Embryonic facial prominence (tissue), 1 donor: ENCODE measurements around the gene OR2Z1.

Experiments used
- DNase-seq: peaks from one replicate; pipeline ENCODE4 v3.0.0-alpha.2; 2016; ENCODE audit errors: extremely low spot score

The OR2Z1 gene

GRCh38 chr19:8721334-8721733 is at the start of gene OR2Z1:
TSS of gene OR2Z1 (plus strand) at chr19:8721634. CDS start at chr19:8731029, 9,395 bp downstream.
- DNase-seq = no peak

- DNase-seq = no peak
Observed at GRCh38 chr19:8673276-8673891, 48.0 kb upstream of the OR2Z1 start.

- no peak for DNase-seq
Observed at GRCh38 chr19:8675066-8675465, 46.4 kb upstream of the OR2Z1 start.

- no peak for DNase-seq
Observed at GRCh38 chr19:8678244-8678807, 43.1 kb upstream of the OR2Z1 start.

- no peak for DNase-seq
Observed at GRCh38 chr19:8680676-8681344, 40.6 kb upstream of the OR2Z1 start.

- DNase-seq = no peak
Observed at GRCh38 chr19:8681345-8682029, 39.9 kb upstream of the OR2Z1 start.

GRCh38 chr19:8682472-8682871 is 39.0 kb upstream of the OR2Z1 start:
- DNase-seq = no peak

- DNase-seq = no peak
Observed at GRCh38 chr19:8682931-8683330, 38.5 kb upstream of the OR2Z1 start.

GRCh38 chr19:8684001-8684902 is 37.2 kb upstream of the OR2Z1 start:
- DNase-seq = no peak

GRCh38 chr19:8686549-8686948 is 34.9 kb upstream of the OR2Z1 start:
- DNase-seq = no peak

GRCh38 chr19:8688930-8689329 is 32.5 kb upstream of the OR2Z1 start:
- no peak for DNase-seq

- DNase-seq = no peak
Observed at GRCh38 chr19:8690753-8691539, 30.5 kb upstream of the OR2Z1 start.

- DNase-seq = no peak
Observed at GRCh38 chr19:8695501-8695900, 25.9 kb upstream of the OR2Z1 start.

GRCh38 chr19:8695911-8696310 is 25.5 kb upstream of the OR2Z1 start:
- DNase-seq = no peak

- no peak for DNase-seq
Observed at GRCh38 chr19:8696993-8697392, 24.4 kb upstream of the OR2Z1 start.

- DNase-seq = no peak
Observed at GRCh38 chr19:8697671-8698432, 23.6 kb upstream of the OR2Z1 start.

- DNase-seq = no peak
Observed at GRCh38 chr19:8698433-8699063, 22.9 kb upstream of the OR2Z1 start, which contains the start of gene ACTL9. TSS of gene ACTL9 (minus strand) at chr19:8698795. CDS start at chr19:8698701, 94 bp downstream.

- DNase-seq = no peak
Observed at GRCh38 chr19:8699908-8700307, 21.5 kb upstream of the OR2Z1 start.

GRCh38 chr19:8700956-8701355 is 20.5 kb upstream of the OR2Z1 start:
- no peak for DNase-seq

- no peak for DNase-seq
Observed at GRCh38 chr19:8702350-8702749, 19.1 kb upstream of the OR2Z1 start.
